HS-5 (cell line): ENCODE results near the gene PLVAP.

Experiments used
- DNase-seq: peaks from one replicate; pipeline ENCODE4 v3.0.0-alpha.2; 2012; ENCODE audit warnings: low read depth

PLVAP gene, protein sequence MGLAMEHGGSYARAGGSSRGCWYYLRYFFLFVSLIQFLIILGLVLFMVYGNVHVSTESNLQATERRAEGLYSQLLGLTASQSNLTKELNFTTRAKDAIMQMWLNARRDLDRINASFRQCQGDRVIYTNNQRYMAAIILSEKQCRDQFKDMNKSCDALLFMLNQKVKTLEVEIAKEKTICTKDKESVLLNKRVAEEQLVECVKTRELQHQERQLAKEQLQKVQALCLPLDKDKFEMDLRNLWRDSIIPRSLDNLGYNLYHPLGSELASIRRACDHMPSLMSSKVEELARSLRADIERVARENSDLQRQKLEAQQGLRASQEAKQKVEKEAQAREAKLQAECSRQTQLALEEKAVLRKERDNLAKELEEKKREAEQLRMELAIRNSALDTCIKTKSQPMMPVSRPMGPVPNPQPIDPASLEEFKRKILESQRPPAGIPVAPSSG

DNA sequence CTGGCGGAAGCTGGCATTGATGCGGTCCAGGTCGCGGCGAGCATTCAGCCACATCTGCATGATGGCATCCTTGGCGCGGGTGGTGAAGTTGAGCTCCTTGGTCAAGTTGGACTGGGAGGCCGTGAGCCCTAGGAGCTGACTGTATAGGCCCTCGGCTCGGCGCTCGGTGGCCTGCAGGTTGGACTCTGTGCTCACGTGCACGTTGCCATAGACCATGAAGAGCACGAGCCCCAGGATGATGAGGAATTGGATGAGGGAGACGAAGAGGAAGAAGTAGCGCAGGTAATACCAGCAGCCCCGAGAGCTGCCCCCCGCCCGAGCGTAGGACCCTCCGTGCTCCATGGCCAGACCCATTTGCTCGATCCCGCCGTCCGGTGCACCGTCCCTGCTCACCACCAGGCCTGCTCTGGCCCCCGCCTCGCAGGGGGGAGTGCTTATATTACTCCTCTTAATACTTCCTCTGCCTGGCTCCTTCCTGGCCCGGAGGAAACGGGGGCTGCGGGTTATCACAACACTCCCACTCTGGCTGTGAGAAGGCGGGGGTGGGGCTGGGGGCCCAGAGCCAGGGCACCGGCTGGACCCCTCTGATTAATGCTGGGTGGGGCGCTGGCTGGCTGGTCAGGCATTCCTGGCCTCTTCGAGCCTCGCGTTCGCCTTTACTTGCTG lies at the start of gene PLVAP:
TSS of gene PLVAP (minus strand) at position 408 of the 666 bp plus-strand sequence. CDS start at position 354, 54 bp downstream.
- DNase-seq: no peak

DNA sequence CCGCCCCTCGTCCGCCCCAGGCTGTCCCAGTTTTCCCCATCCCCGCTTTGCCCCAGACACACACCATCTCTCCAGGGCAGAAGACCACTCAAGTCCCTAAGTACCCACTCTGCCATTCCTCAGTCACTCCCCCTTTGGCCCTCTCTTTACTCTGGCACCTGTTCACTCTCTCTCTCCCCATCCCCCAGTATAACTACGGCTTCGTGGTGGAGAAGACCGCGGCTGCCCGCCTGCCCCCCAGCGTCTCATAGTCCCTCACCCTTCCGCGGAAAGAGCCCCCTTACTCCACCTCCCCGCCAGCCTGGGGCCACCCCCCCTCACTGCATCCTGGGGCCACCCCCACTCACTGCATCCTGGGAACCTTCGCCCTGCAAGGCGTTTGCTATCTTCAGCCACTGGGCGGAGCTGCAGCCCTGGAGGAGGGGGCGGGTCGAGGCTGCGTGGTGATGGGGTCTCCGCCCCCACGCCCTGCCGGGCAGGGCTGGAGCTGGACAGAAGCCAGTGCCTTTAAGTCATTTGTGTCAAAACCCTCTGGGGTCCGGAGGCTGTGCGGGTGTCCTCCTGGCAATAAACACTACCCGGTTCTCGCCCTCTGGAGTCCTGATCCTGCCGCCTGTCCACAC lies 47.7 kb upstream of the PLVAP start:
- no peak for DNase-seq

DNA sequence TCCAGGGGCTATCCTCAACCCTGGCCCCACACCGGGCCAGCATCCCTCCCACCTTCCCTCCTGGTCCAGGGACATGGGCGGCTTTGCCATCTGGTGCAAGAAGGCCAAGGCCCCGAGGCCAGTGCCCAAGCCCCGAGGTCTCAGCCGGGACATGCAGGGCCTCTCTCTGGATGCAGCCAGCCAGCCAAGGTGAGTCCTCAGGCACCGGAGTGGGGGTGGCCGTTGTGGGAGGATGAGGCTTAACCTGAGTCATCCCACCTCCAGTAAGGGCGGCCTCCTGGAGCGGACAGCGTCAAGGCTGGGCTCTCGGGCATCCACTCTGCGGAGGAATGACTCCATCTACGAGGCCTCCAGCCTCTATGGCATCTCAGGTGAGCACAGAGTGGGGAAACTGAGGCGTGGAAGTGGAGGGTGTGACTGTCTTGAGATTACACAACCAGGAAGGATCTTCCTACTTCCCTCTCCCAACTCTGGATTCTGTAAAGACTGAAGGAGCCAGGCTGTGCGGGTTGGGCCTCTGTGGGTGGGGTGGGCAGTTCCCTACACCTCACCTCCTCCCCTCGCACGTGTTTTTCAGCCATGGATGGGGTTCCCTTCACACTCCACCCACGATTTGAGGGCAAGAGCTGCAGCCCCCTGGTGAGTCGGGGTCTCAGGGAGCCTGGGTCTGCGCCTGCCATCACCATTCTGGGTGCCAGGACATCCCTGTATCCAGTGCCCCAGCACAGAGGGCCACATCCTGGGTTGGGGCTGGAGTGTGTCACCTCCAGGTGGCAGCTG lies 46.5 kb upstream of the PLVAP start:
- DNase-seq: no peak

DNA sequence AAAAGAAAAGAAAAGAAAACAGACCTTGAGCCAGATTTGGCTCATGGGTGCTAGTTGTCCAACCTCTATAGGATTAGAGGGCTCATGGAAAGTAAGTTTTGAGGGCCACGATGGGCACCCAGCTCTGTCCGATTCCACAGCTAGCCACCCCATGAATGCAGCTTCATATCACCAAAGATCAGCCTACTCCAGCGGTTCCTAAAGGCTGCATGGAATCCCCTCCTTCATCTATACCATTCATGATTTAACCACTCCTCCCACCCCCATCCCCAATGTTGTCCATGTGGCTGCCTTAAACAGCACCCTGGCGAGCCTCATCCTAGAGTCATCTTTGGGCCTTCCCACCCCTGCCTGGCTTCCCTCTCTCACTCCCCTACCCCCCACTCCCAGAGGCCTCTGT lies 44.8 kb upstream of the PLVAP start:
- no peak for DNase-seq

DNA sequence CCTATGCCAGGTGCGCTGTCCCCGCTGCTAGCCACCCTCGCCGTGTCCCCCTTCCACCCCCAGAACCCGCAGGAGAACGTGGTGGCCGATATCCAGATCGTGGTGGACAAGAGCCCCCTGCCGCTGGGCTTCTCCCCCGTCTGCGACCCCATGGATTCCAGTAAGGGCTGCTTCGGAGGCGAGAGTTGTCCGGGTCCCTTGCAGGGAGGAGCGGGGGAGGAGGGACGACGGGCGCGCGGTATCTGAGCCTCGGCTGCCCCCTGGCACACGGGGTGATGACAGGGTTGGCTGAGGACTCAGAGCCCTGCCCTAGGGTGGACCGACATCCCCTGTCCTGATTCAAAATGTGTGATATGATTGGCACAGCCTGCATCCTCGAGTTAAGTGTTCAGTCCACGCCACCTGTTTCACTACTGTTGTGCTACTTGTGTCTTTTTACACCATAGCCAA lies 43.4 kb upstream of the PLVAP start:
- DNase-seq: no peak

DNA sequence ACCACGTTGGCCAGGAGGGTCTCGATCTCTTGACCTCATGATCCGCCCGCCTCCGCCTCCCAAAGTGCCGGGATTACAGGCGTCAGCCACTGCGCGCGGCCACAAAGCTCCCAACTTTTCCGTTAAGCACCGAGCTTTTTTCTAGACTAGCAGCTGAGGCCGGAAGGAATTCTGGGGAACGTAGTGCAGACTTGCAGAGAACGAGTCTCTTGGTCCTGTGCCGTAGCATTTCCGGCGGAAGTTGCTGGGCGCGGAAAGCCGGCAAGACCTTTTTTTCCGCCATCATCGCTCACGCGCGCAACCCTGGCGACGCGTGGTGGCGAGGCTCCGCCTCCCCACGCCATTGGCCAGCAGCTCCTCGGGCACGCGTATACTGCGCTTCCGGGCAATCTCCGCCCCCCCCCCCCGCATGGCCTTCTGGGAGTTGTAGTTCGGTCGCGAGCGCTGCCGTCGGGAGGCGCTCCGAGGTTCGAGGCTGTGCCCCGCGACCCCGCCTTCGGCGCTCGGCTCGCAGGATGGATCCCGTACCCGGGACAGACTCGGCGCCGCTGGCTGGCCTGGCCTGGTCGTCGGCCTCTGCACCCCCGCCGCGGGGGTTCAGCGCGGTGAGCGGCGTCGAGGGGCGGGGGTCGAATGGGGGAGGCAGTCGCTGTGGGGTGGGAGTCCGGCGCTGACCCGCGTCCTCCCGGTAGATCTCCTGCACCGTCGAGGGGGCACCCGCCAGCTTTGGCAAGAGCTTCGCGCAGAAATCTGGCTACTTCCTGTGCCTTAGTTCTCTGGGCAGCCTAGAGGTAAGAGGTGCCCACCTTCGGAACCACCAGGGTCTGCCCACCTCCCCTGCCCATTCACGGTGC lies 42.7 kb upstream of the PLVAP start, which contains the start of gene MVB12A:
TSS of gene MVB12A (plus strand) at position 427 of the 854 bp plus-strand sequence. CDS start at position 516, 89 bp downstream.
- DNase-seq: peak; percentile 94

DNA sequence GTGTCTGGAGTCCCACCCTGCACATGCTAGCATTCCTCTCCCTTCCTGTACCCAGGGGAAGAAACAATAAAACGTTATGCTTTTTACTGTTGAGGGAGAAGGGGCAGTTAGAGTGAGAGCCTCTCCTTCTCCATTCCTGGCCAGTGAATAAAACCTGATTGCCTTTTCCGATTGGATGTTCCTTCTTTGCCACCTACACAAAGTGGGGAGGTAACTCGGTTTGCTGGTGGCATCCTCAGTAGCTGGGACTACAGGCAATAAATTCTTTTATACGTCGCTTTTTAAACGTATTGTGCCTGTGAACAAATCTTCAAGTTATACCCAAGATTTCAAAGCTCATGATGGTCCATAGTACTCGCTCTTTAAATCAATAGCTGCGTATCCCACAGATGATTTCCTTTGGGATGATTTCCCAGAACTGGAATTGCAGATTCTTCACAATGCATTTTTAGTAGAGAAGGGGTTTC lies 42.0 kb upstream of the PLVAP start:
- DNase-seq: no peak

DNA sequence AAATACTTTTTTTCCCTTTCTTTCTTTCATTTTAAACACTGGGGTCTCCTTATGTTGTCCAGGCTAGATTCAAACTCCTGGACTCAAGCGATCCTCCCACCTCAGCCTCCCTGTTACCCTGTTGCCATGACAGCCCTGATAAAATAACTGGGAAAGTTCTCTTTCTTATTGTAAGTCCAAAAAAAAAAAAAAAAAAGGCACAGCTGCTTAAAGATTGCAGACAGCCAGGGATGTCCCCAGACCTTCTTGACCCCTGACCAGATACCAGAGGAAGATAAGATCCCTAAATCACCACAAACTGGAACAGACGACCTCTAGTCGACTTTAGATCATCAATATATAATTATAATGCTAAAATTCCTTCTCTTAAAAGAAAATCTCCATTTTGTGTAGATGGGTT lies 41.6 kb upstream of the PLVAP start:
- no peak for DNase-seq

DNA sequence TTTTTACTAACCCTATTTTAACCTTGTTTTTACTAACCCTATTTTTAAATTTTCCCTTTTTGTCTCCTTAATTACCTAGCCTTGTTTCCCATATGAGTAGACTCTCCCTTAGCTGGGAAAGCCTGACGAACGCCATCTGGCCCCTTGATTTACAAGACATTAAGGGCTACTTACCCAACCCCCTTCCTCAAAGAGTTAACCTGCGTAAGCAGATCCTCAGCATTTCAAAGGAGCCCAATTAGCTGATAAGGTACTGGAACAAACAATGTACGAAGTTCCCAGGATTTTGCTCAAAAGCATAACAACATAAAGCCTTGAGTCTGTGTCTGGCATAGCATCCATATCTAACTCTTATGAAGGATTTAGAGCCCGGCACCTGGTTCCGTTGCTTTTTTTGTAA lies 38.0 kb upstream of the PLVAP start:
- no peak for DNase-seq

DNA sequence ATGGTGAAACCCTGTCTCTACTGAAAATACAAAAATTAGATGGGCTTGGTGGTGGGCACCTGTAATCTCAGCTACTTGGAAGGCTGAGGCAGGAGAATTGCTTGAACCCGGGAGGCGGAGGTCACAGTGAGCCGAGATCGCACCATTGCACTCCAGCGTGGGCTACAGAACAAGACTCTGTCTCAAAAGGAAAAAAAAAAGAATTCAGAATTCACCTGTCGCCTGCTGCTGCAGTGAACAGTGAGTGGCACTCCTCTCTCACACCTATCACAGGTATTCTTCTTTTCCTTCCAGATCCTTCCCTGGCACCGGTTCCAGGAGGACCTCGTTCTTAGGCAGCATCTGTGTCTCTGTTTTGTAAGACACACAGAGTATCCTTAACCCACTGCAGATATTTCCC lies 37.0 kb upstream of the PLVAP start:
- DNase-seq: no peak

DNA sequence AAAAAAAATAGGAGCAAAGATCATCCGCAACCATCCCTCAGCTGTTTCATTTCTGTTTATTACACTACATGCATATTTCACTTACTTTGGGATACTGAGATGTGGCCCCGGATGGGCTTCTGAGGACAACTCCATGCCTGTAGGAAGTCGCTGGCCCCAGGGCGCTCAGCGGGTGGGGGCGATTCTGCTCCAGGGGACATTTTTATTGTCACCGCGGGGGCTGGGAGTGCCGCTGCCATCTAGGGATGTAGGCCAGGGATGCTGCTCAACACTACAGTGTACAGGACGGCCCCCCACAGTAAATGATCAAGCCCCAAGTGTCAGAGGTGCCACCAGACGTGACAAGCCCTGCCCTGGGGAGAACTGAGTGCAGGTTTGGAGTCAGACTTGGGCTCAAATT lies 34.7 kb upstream of the PLVAP start:
- no peak for DNase-seq

DNA sequence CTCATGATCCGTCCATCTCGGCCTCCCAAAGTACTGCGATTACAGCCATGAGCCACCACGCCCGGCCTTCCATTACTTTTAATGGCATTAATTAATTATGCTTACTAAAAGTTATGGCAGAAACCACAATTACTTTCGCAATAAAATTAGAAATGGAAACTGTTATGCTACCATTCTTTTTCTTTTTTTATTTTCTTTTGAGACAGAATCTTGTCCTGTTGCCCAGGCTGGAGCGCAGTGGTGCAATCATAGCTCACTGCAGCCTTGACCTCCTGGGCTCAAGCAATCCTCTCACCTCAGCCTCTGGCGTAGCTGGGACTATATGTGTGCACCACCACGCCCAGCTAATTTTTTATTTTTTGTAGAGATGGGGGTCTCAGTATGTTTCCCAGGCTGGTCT lies 32.8 kb upstream of the PLVAP start:
- no peak for DNase-seq

DNA sequence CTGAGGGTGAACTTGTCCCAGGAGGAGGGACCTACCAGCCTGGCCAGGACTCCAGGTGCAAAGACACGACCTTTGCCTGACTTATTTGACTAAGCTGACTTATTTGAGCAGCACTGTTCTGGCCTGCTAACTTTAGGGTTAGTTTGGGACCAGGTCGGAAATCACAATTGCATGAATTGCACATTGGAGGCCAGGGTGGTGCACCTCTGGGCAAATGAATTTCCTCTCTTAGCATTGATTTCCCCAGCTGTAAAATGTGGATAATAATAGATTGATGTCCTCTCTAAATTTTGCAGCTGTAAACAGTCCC lies 29.7 kb upstream of the PLVAP start:
- DNase-seq: no peak

DNA sequence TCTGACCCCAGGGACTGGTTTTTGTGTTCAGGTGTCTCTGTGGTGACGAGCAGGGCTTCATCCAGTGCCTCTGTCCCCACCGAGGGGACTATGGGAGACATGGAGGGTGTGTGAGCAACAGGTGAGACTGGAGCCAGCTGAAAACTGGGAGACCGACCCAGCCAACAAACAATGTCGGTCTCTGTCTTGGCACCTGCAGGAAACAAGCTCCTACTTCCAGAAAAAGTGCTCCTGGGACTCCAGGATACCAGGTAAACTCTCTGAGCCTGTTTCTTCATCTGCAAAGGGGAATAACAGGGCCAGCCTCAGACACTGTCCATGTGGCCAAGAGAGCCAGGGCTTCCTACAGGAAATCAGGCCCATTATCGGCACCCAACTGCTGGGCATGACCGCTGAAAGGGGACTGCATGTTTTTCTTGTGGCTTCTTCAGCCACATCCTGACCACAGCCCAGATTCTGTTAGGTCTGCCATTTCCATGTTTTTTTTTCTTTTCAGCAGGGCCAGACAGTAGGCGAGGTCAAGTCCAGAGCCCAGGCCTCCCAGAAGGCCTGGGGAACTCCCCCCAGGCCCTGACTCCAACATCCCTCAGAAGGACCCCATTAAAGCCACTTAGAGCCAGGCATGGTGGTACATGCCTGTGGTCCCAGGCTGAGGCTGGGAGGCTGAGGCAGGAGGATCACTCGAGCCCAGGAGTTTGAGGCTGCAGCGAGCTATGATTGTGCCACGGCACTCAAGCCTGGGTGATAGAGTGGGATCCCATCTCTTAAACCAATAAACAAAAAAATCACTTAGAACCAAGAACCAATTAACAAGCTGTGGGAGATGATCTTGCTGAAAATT lies 29.1 kb upstream of the PLVAP start:
- no peak for DNase-seq

DNA sequence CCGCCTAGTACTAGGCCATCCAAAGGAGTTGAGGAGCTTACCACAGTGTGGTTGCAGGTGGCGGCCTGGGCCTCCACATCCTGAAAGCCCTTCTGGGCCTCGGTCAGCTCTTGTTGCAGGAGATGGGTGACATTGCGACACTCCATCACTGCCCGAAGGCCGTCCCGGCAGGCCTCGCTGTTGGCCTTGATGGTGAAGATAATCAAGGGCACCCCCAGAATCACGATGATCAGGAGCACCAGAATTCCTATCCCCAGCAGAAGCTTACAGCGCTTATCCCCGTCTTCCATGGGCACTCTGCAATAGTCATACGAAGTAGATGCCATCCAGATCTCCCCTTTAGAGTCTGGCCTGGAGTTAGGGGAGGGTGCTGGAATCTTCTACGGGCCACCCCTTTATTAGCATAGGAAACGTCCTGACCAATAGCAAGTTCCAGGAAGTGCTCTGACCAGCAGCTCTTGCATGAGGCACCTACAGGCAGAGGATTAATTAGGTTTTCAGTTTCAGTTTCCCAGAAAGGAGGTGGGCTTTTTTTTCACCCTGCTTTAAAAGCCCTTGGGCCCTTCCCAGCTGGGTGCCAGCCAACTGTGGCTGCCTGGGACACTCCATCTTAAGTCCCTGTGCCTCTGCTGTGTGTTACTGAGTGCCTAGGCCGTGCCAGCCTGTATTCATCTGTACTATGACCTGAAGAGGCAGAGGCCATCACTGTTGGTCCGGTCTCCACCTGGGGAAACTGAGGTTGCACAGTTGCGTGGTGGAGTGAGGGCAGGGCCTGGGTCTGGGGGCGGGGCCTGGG lies 28.3 kb upstream of the PLVAP start, which contains the start of gene BST2:
TSS of gene BST2 (minus strand) at position 381 of the 796 bp plus-strand sequence. CDS start at position 326, 55 bp downstream.
- no peak for DNase-seq

DNA sequence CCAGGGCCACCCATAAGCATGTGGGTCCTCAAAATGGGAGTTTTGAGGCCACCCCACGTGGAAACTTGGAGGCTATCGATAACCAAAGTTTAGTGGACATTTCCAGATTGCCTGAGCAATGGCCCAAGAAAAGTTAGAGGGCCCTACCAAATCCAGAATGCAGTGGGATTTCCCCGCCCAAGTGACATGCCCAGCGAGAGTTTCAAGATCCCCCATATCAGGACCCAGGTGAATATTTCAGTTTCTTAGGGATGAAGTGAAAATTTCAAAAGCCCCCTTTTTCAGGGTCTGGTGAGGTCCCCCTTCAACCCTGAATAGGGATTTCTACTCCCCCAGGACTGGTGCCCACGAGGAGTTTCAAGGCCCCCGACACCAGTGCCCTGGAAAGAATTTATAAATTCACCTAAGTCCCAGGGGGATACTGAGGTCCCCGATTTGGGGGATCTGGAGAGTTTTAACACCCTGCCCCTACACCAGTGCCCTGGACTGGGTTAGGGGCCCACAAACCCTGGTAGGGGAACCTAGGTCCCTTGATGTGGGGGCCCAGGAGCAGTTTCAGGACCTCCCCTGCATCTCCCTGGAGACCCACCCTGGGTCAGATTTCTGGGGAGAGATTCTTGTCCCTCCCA lies 27.6 kb upstream of the PLVAP start:
- no peak for DNase-seq

DNA sequence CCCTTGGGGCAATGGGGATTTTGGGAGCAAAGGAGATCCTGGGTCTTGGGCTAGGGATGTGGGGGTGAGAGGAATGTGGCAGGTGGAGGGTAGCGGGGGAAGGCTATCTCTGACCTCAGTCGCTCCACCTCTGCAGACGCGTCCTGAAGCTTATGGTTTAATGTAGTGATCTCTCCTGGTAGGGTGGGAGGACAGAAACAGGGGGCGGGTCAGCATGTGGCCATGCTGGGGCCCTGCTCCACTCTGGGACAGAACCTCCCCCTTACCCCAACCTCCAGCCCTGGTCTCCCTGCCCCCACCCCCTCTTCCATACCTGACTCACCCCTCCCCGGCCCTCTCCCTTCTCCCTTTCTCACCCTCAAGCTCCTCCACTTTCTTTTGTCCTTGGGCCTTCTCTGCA lies 26.9 kb upstream of the PLVAP start:
- no peak for DNase-seq

DNA sequence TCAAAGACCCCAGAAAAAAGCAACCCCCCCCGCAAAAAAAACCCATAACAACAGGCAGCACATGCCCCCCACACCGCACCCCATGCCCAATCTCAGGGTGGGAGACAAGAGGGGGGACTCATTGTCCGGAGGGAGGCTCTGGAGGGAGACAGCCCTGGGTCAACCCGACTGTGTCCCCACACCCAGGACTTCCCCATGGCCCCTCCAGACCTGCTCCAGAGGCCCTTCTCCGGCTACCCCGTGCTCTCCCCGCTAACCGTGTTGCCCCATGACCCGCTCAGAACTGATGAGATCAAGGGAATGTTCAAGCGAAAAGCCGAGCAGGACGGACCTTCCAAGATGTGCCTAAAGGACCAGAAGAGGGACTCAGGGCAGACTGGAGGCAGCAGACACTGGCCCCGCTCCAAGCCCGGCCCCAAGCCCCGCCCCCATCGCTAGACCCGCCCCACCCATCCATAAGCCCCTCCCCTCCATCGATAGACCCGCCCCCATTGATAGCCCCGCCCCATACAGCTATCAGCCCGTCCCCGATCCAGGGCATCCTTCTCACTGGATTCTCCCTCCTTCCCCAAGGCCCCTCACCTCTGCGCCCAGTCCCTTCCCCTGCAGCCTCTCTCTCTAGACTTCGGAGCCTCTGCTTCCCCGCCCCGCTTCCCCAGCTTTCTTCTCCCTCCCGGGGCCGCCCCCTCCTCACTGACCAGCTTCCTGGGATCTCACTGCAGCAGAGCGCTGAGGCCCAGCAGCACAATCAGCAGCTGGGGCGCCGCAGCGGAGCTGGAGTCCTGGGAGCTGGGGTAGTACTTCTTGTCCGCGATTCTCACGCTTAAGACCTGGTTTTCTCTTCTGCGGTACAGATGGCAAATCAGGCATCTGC lies 26.1 kb upstream of the PLVAP start:
- no peak for DNase-seq
